GM19351 (cell line): ENCODE data around the gene SPATA2L.
A peak's percentile ranks its signal among the peaks of the same experiment; 100 is the strongest.

Source experiments
- ATAC-seq: cut with Tn5 transposase; IDR thresholded peaks from one replicate; pipeline ENCODE4 v1.9.1; 2021; ENCODE audit warnings: mild to moderate bottlenecking, moderate library complexity; ENCODE audit not compliant: unreplicated experiment

SPATA2L gene, protein sequence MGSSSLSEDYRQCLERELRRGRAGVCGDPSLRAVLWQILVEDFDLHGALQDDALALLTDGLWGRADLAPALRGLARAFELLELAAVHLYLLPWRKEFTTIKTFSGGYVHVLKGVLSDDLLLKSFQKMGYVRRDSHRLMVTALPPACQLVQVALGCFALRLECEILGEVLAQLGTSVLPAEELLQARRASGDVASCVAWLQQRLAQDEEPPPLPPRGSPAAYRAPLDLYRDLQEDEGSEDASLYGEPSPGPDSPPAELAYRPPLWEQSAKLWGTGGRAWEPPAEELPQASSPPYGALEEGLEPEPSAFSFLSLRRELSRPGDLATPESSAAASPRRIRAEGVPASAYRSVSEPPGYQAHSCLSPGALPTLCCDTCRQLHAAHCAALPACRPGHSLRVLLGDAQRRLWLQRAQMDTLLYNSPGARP

DNA sequence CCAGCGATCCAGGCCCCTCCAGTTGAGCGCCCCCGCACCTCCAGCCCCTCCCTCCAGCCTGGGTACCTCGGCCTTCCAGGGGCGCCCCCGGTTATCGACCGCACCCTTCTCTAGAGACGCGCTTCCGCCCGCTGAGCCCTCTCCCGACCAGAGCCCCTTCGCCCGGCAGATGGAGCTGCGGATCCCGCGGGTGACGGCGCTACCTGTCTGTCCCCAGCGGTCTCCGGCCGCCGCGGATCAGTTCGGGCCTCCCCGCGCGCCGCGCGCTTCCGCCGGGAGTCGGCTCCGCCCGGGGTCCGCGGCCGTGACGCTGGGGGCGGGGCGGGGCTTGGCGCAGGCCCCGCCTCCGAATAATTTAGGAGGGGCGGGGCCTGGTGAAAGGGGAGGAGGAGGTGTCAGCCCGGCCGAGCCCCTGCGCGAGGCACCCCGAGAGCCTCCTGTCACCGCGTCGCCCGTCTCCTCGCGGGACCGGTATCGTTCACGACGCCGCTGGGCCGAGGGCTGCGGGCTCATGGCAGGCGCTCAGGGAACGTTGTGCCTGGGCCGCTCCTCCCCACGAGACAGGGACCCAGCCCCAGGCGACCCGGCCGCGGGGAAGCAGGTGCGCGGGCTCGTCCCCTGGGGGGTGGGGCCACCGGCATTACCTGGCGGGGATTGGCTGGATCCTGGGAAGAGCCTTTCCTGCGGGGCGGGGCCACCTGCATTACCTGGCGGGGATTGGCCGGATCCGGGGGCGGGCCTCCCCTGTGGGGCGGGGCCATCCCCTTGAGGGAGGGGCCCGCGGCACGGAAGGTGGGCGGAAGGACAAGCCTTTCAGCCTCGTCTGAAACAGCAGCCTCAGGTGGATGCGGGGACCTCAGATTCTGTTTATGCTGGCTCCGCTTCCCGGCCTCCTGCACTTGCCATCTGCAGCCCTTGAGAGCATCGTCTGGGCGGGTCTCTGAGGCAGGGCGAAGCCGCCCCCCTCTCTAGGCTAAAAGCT is at the start of gene SPATA2L:
TSS of gene SPATA2L (minus strand) at position 281 of the 982 bp plus-strand sequence. CDS start 473 bp downstream, outside the sequence.
- ATAC-seq, result peak; percentile 60

DNA sequence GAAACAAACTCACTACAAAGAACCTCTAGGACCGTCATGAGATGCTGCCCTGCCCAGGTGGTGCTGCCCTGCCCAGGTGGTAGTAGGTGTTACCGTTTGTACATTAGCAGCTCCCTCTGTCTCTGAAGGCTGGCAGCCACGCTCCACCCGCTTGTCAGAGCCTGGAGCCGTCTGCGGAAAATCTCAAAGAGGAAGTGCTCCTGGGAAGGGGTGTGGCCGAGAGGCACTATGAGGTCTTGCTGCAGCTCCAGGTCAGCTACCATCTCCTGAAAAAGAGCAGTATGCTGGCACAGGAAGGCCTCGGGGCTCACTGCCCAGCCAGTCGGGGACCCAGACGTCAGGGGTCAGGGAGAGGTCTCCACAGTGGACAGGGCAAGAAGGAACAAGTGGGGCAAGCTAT is 48.1 kb upstream of the SPATA2L start:
- ATAC-seq, result no peak

DNA sequence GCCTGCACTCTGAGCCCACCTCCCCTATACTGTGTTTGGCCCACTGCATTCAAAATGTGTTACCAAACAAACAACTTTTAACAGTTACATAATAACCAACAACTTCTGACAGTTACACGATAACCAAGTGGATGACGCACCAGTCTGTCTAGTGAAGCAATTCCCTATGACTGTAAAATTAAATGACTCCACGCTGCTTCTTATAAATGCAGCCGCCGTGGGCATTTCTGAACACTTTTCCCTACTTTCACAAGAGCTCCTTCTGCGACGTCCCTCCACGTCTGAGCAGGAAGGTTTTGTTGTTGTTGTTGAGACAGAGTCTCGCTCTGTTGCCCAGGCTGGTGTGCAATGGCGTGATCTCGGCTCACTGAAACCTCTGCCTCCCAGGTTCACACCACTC is 47.4 kb upstream of the SPATA2L start:
- ATAC-seq, result no peak

DNA sequence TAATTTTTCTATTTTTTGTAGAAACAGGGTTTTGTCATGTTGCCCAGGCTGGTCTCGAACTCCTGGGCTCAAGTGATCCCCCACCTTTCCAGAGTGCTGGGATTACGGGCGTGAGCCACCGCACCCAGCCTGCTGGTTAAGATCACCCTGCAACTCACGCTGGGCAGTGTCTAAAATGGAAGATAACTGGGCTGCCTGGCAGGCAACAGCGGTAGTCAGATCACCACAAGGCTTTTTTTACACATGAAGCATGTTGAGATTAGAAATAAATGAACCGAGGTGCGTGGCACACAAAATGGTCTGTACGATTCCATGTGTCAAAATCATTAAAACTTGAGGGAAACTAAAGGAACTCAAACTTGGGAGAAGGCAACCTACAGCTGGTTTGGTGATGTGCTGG is 46.6 kb upstream of the SPATA2L start:
- no peak for ATAC-seq

DNA sequence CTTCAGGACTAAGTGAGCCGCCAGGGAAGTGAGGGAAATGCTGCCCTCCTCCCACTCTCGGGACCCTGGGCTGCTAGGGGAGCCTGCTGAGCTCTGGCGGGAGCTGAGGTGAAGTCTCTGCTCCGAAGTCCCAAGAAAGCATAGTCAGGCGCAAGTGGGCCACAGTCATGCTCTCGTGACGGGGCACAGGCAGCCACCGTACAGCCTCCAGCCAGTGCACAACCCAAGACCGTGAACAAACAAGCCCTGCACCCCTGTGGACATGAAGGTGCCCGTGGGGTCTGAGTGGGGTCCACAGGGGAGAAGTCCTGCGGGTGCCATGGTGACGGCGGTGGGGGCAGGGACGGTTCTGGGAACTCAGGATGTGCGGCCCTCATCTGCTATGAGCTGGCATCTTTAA is 44.5 kb upstream of the SPATA2L start:
- ATAC-seq, result no peak

DNA sequence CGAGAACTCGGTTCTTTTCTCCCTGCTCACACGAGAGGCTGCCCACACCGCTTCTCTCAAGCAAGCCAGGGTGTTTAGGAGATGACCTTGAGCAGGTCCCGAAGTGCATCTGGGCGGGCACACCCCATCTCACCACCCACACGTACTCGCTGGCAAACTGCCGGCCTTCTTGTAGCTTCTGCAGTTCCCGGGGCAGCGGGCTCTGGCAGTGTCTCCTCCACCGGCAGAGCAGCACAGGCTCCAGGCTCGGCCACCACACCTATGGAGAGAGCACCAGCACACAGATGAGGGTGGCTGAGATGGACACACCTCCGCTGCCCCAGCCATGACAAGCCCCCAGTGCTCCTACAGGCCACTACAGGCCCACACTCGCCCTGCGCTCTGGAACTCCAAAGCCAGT is 43.3 kb upstream of the SPATA2L start:
- no peak for ATAC-seq

DNA sequence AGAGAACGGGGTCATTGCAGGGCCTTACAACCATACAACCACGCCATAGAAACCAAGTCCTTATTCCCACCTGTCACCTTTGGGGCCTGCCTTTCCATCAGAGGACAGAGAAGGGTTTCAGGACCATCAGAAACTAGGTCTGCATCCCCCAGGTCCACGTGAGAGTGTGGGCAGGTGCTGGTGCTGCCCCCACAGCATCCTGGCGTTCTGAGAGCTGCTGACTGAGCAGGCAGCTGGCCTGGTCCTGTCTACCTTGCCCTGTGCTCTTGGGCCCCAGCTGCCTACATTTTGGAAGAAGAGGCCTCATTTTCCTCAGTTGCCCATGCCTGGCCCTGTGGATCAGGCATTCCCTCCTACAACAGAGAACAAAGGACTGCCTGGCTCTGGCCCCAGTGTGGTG is 41.4 kb upstream of the SPATA2L start:
- ATAC-seq, result no peak

DNA sequence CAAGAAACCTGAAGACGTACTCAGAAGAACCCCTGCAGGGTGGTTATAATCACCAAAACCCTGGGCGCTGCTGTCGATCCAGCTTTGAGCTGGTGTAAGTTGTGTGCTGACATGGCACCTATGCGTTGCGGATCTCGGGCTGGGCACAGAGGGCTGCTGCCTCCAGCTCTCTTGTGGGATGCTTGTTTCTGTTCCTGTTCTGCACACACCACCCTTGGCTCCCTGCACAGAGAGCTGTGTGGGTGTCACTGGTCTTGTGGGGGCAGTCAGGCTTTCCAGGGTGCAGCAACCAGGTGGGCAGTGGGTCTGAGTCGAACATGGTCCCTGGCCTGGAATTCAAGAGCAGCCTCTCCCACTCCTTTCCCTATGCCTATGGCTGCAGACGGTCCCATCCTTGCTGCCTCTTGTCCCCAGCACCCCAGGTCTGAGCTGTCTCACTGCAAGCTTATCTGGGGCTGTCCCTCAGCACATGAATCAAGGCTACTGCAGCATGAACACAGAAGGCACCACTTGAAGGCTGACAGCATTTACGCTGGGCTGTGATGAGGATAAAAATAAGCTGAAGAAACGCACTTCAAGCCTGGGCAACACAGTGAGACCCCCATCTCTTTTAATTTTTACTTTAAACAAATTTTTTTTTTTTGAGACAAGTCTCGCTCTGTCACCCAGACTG is 40.0 kb upstream of the SPATA2L start:
- no peak for ATAC-seq

DNA sequence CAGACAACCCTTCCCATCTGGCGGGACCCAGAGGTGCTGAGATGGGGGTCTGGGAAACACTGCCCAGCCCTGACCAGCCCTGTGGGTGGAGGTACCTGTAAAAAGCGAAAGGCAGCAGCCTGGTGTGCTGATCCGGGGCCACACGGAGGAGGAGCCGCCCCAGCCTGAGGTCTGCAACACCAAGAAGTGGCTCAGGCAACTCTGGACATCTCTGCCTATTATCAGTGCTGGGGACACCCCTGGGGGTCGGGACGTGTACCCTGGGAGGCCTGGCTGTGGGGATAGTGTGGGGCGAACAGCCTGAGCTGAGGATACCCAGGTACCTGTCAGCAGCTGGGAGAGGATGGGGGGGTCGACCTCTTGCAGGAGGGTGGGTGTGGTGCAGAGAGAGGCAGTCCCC is 37.9 kb upstream of the SPATA2L start:
- ATAC-seq, result no peak

DNA sequence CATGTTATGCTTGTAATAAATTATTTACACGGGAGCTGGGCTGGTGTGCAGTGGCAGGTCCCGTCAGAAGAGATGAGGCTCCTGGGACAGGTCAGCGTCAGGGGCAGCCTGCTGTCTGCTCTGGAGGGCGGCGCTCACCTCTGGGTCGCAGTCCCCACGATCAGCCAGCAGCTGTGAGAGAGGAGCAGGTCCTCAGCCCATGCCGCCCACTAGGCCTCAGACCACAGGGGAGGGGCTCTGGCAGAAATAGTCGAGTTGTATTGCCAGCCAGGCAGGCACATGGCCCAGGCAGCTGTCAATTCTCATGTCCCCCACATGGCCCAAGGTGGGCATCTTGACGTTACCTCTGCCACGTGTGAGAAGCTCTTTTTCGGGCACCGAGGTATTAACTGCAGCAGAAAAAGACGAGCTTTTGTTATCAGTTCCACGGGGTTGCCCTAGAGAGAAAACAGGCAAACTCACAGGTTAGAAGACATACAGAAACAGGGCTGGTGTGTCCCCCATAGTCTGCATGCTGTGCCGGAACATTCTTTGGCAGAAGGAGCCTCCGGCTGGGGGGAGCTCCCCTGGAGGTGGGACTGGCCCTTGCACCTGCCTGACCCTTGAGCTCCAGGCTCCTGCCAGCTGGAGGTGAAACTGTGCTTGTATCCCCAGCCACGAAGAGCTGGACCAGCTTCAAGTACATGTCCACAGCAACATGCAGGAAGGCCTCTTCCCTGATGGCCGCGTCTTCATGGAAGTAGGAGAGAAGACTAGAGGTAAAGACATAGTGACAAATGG is 37.2 kb upstream of the SPATA2L start:
- ATAC-seq, result no peak

DNA sequence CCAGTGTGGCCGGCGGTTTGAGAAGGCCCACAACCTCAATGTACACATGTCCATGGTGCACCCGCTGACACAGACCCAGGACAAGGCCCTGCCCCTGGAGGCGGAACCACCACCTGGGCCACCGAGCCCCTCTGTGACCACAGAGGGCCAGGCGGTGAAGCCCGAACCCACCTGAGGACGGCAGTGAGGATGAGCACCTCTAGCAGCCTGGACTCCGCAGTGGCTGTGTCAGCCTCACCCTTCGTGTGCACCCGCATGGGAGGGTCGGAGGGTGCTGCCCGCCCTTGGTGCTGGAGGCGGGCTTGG is 36.5 kb upstream of the SPATA2L start:
- ATAC-seq, result no peak

DNA sequence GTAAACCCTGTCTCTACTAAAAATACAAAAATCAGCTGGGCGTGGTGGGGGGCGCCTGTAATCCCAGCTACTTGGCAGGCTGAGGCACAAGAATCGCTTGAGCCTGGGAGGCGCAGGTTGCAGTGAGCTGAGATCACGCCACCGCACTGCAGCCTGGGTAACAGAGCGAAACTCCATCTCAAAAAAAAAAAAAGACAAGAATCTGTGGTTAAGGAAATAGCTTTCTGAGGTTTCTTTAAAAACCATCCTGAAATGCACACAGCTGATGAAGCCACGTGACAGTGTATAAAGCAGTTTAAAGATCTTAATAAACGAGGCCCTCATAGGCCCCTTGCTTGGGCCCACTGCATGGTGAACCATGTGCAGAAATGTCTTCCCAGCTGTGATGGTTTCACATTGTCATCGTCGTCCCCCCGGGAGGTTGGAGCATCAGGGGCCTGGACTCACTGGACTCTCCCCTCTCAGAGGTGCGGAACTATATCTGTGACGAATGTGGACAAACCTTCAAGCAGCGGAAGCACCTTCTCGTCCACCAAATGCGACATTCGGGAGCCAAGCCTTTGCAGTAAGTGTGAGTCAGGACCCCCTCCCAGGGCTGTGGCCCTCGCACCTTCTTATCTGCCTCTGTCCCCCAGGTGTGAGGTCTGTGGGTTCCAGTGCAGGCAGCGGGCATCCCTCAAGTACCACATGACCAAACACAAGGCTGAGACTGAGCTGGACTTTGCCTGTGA is 36.0 kb upstream of the SPATA2L start:
- no peak for ATAC-seq

DNA sequence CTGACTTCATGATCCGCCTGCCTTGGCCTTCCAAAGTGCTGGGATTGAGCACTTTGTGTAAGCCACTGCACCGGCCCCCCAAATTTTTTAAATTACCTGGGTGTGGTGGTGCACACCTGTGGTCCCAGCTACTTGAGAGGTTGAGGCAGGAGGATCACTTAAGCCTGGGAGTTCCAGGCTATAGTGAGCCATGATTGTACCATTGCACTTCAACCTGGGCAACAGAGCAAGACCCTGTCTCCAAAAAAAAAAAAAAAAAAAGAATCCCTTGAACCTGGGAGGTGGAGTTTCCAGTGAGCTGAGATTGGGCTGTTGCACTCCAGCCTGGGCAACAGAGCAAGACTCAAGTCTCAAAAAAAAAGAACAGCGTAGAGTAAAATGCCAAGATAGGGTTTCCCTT is 35.0 kb upstream of the SPATA2L start:
- no peak for ATAC-seq

DNA sequence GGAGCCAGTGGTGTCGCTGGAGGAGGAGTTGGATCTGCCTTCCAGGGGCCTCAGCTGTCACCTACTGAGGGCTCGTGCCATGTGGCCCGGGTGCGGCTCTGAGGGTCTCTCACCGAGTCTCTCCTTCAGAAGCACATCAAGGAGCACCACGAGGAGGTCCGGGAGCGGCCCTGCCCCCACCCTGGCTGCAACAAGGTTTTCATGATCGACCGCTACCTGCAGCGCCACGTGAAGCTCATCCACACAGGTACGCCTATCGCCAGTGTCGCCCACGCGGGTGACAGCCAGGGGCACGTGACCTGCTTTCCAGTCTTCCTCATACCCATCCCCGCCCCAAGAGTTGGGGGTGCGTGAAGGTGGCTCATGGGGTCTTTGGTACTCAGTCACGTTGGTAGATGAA is 32.3 kb upstream of the SPATA2L start:
- ATAC-seq, result no peak

DNA sequence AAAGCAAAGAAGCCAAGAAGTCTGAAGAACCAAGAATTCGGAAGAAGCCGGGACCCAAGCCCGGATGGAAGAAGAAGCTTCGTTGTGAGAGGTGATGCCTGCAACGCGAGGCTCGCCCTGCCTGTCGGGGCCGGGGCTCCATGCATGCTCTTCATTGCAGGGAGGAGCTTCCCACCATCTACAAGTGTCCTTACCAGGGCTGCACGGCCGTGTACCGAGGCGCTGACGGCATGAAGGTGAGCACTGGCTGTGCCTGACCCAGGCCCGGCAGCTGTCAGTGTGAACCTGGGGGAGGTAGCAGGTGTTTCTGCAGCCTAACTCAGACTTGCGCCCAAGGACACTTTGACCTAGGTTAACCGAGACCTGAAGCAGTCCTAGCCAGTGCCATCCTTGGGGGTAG is 31.8 kb upstream of the SPATA2L start:
- ATAC-seq, result no peak

DNA sequence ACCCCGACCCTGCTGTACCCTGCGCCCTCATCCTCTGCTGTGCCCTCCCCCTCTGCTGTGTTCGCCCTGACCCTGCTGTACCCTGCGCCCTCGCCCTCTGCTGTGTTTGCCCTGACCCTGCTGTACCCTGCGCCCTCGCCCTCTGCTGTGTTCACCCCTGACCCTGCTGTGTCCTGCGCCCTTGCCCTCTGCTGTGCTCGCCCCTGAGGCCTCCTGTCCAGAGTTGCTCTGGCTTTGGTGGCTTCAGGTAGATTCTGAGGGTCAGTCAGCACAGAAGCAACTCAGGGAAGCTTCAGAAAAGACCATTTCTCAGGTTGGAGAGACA is 31.4 kb upstream of the SPATA2L start:
- no peak for ATAC-seq

DNA sequence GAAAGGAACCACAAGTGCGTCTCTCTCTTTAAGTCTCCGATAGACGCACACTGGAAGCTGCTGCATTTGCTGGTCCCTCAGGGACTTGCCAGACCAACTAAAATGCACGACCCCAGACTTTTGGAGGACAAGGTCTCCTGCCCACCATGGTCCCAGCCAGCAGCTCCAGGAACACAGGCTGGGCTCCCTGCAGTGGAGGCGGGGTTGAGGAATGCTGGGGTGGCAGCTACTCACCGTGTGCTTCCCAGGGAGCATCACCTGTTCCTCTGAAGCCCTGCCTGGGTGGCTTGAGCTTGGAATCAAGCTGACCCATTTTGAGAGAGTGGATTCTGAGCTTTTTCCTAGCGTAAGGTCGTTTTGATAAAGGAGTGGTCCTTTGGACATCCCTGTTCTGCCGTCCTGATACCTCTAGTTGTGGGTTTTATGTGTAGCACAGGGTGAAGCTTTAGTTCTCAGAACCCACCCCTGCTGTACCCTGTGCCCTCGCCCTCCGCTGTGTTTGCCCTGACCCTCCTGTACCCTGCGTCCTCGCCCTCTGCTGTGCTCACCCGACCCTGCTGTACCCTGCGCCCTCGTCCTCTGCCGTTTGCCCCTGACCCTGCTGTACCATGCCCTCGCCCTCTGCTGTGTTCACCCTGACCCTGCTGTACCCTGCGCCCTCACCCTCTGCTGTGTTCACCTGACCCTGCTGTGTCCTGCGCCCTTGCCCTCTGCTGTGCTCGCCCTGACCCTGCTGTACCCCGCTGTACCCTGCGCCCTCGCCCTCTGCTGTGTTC is 30.8 kb upstream of the SPATA2L start:
- no peak for ATAC-seq

DNA sequence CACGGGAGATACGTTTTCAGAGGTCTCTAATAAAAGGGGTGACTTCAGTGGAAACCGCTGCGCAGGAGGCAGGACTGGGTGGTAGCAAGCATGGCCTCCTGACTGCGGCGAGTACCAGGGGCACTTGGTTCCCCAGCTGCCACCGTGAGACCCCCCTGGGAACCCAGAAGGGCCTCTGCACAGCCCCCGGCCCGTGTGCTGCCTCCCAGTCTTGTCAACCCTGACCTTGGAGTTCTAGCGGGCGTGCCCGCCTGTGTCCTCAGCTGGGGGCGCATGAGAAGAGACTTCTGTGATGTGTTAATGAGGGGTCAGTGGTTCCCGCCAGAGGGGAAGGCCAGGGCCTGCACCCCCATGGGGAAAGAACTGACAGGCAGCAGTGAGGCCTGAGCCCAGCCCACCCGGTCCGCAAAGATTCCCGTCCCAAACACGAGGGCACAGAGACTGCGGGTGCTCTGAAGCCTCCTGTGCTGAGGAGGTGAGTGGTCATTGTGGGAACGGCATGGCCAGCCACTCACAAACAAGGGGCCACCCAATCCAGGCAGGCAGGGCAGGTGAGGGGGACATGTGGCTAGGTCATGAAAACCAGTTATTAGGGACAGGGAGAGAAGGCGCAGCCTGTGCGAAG is 29.2 kb upstream of the SPATA2L start:
- no peak for ATAC-seq
